Mesenchymal stem cell (in vitro differentiated cells and primary cell): ENCODE measurements around the gene CFAP74.

Experiments
- DNase-seq: peaks from one replicate; pipeline ENCODE4 v3.0.0-alpha.2; 2013
- H2AFZ ChIP-seq: one replicate; pipeline ENCODE4 v1.6.1; 2013; ENCODE audit warnings: low read depth, mild to moderate bottlenecking, control low read depth, inconsistent platforms, low read length, moderate library complexity
- H2AK5ac ChIP-seq: 2 replicates; pipeline ENCODE4 v1.6.1; 2013; ENCODE audit warnings: low read length, moderate library complexity, mild to moderate bottlenecking, inconsistent platforms; ENCODE audit not compliant: severe bottlenecking
- H2BK120ac ChIP-seq: one replicate; pipeline ENCODE4 v1.6.1; 2013; ENCODE audit warnings: low read depth, mild to moderate bottlenecking, inconsistent platforms, low read length, moderate library complexity
- H2BK12ac ChIP-seq, 2 experiments: one replicate each; pipeline ENCODE4 v1.6.1; 2013; ENCODE audit warnings: inconsistent platforms in 2 of 2, low read length in 2 of 2, mild to moderate bottlenecking in 2 of 2, moderate library complexity in 2 of 2, control low read depth in 1 of 2
- H2BK15ac ChIP-seq: one replicate; pipeline ENCODE4 v1.6.1; 2013; ENCODE audit warnings: mild to moderate bottlenecking, low read depth, inconsistent platforms; ENCODE audit not compliant: poor library complexity, severe bottlenecking
- H2BK5ac ChIP-seq: 2 replicates; pipeline ENCODE4 v1.6.1; 2013; ENCODE audit warnings: low read depth, mild to moderate bottlenecking, low read length, control low read depth, inconsistent platforms; ENCODE audit not compliant: poor library complexity, severe bottlenecking
- H3K14ac ChIP-seq, 2 experiments: one replicate each; pipeline ENCODE4 v1.6.1; 2013; ENCODE audit warnings: inconsistent platforms in 2 of 2, low read length in 2 of 2, control low read depth in 1 of 2, mild to moderate bottlenecking in 1 of 2, moderate library complexity in 1 of 2
- H3K18ac ChIP-seq, 2 experiments: one replicate each; pipeline ENCODE4 v1.6.1; 2013; ENCODE audit warnings: inconsistent platforms in 2 of 2, low read length in 2 of 2, control low read depth in 1 of 2, low read depth in 1 of 2, mild to moderate bottlenecking in 1 of 2
- H3K23ac ChIP-seq, 2 experiments: one replicate each; pipeline ENCODE4 v1.6.1; 2013; ENCODE audit warnings: inconsistent platforms in 2 of 2, low read length in 2 of 2, mild to moderate bottlenecking in 2 of 2, moderate library complexity in 2 of 2, control low read depth in 1 of 2
- H3K27ac ChIP-seq: 2 replicates; pipeline ENCODE4 v1.5.1; 2013; ENCODE audit warnings: mild to moderate bottlenecking, moderate library complexity, low read length, control low read depth, inconsistent platforms; ENCODE audit not compliant: poor library complexity, severe bottlenecking
- H3K27me3 ChIP-seq, 2 experiments: 2 replicates each; pipeline versions ENCODE4 v1.6.1 to v1.7.0; 2013; ENCODE audit warnings: low read length in 2 of 2, mild to moderate bottlenecking in 2 of 2, moderate library complexity in 2 of 2, control low read depth in 1 of 2, inconsistent platforms in 1 of 2; ENCODE audit not compliant: control insufficient read depth in 1 of 2, insufficient read depth in 1 of 2
- H3K36me3 ChIP-seq, 2 experiments: 2 replicates each; pipeline versions ENCODE4 v1.6.1 to v1.7.0; 2013; ENCODE audit warnings: low read length in 2 of 2, control low read depth in 1 of 2, inconsistent platforms in 1 of 2, low read depth in 1 of 2, mild to moderate bottlenecking in 1 of 2; ENCODE audit not compliant: insufficient read depth in 2 of 2, control insufficient read depth in 1 of 2
- H3K4ac ChIP-seq, 2 experiments: one replicate each; pipeline ENCODE4 v1.6.1; 2013; ENCODE audit warnings: inconsistent platforms in 2 of 2, low read length in 2 of 2, mild to moderate bottlenecking in 2 of 2, moderate library complexity in 2 of 2, control low read depth in 1 of 2, low read depth in 1 of 2
- H3K4me1 ChIP-seq: 2 replicates; pipeline ENCODE4 v1.6.1; 2013; ENCODE audit warnings: low read depth, low read length, control low read depth; ENCODE audit not compliant: control insufficient read depth, insufficient read depth
- H3K4me2 ChIP-seq: 2 replicates; pipeline ENCODE4 v1.6.1; 2013; ENCODE audit warnings: low read length, mild to moderate bottlenecking, inconsistent platforms; ENCODE audit not compliant: poor library complexity, severe bottlenecking
- H3K4me3 ChIP-seq, 2 experiments: 2 replicates each; pipeline versions ENCODE4 v1.5.1 to v1.7.0; 2013; ENCODE audit warnings: low read length in 2 of 2, mild to moderate bottlenecking in 2 of 2, control low read depth in 1 of 2, low read depth in 1 of 2; ENCODE audit not compliant: insufficient read depth in 1 of 2
- H3K79me1 ChIP-seq: replicated peaks from 2 replicates; pipeline ENCODE4 v1.6.1; 2013; ENCODE audit warnings: mild to moderate bottlenecking, control low read depth, low read length, inconsistent platforms; ENCODE audit not compliant: poor library complexity, severe bottlenecking
- H3K9ac ChIP-seq: 2 replicates; pipeline ENCODE4 v1.7.0; 2013; ENCODE audit warnings: mild to moderate bottlenecking, low read length, moderate library complexity
- H3K9me3 ChIP-seq: 2 replicates; pipeline ENCODE4 v1.7.0; 2013; ENCODE audit warnings: mild to moderate bottlenecking, low read length; ENCODE audit not compliant: control insufficient read depth
- H4K8ac ChIP-seq: one replicate; pipeline ENCODE4 v1.6.1; 2013; ENCODE audit warnings: inconsistent platforms, mild to moderate bottlenecking, low read length, moderate library complexity
- H4K91ac ChIP-seq: one replicate; pipeline ENCODE4 v1.6.1; 2013; ENCODE audit warnings: mild to moderate bottlenecking, low read length, inconsistent platforms
- WGBS: methylation state at CpG from one replicate; pipeline ENCODE4 v1.1.7; 2013; ENCODE audit warnings: mixed read lengths; 5-methylcytosine and 5-hydroxymethylcytosine counted together

CFAP74 gene

GRCh38 chr1:2046174-2046917 lies 42.8 kb upstream of the CFAP74 start:
- Histone ChIP-seq H4K91ac (no peak overlapping the region), H3K9me3 (no peaks in the 10 kb centered on the region), H3K4ac (no peak overlapping the region), H2BK120ac (no peak overlapping the region), H2BK12ac (no peak overlapping the region), H2BK15ac (no peak overlapping the region), H3K18ac (no peak overlapping the region), H3K27ac (no peak overlapping the region), H3K27me3 (peaks cover 16 to 63% of the 10 kb centered on the region in 2 experiments), H3K14ac (no peak overlapping the region), H2AFZ (no peak overlapping the region), H3K23ac (no peak overlapping the region), H2BK5ac (no peak overlapping the region), H3K9ac (peak overlapping the region; percentile 57), H3K36me3 (no peaks in the 10 kb centered on the region), H2AK5ac (no peak overlapping the region), H3K4me3 (no peak overlapping the region), H3K79me1 (peaks cover 8% of the 10 kb centered on the region), H4K8ac (no peak overlapping the region), H3K4me1 (peaks cover 22% of the 10 kb centered on the region), H3K4me2 (no peak overlapping the region)
- 48% methylated on average over 19 of the region's 20 CpGs for WGBS
- peak; percentile 18 for DNase-seq

- no peak overlapping the region for H4K91ac ChIP-seq
- H3K18ac ChIP-seq, result no peak overlapping the region
- peak overlapping the region; percentile 70 for H3K9ac ChIP-seq
- H3K9me3 ChIP-seq, result no peaks in the 10 kb centered on the region
- no peak overlapping the region for H2BK5ac ChIP-seq
- H3K36me3 ChIP-seq, result no peaks in the 10 kb centered on the region
- H3K23ac ChIP-seq, result no peak overlapping the region
- H3K27me3 ChIP-seq, result peaks cover 23 to 61% of the 10 kb centered on the region in 2 experiments
- H3K14ac ChIP-seq, result no peak overlapping the region
- H3K4me3 ChIP-seq, result no peak overlapping the region
- H3K4me2 ChIP-seq, result no peak overlapping the region
- H4K8ac ChIP-seq, result no peak overlapping the region
- H2BK15ac ChIP-seq, result no peak overlapping the region
- WGBS, result 77% methylated on average over 14 of the region's 15 CpGs
- no peak overlapping the region for H3K27ac ChIP-seq
- no peak overlapping the region for H2BK12ac ChIP-seq
- peaks cover 18% of the 10 kb centered on the region for H3K4me1 ChIP-seq
- H2AK5ac ChIP-seq, result no peak overlapping the region
- no peak overlapping the region for H3K4ac ChIP-seq
- no peak overlapping the region for H2BK120ac ChIP-seq
- peaks cover 4% of the 10 kb centered on the region for H3K79me1 ChIP-seq
- DNase-seq, result peak; percentile 24
- H2AFZ ChIP-seq, result no peak overlapping the region
Observed at GRCh38 chr1:2045468-2046173, 42.0 kb upstream of the CFAP74 start.

GRCh38 chr1:2044510-2045319 lies 41.1 kb upstream of the CFAP74 start:
- Histone ChIP-seq H2BK12ac (no peak overlapping the region), H3K79me1 (peaks cover 2% of the 10 kb centered on the region), H3K36me3 (no peaks in the 10 kb centered on the region), H3K27me3 (peaks cover 24 to 62% of the 10 kb centered on the region in 2 experiments), H3K4me2 (peak overlapping the region; percentile 69), H2BK5ac (no peak overlapping the region), H3K18ac (no peak overlapping the region), H3K4me1 (peaks cover 17% of the 10 kb centered on the region), H4K91ac (no peak overlapping the region), H3K4me3 (peak overlapping the region; percentile 10 to 56), H3K23ac (no peak overlapping the region), H3K4ac (no peak overlapping the region), H3K9ac (peak overlapping the region; percentile 70), H2BK15ac (no peak overlapping the region), H3K27ac (no peak overlapping the region), H3K14ac (peak overlapping the region in 1 of 2 experiments; percentile 83), H2AFZ (peak overlapping the region; percentile 29), H2BK120ac (no peak overlapping the region), H2AK5ac (no peak overlapping the region), H4K8ac (no peak overlapping the region), H3K9me3 (no peaks in the 10 kb centered on the region)
- peak; percentile 42 for DNase-seq
- WGBS, result 22% methylated on average over 69 of the region's 75 CpGs

- Histone ChIP-seq H2BK12ac (no peak overlapping the region), H3K27me3 (peaks cover 25 to 61% of the 10 kb centered on the region in 2 experiments), H3K14ac (no peak overlapping the region), H2BK5ac (no peak overlapping the region), H2BK15ac (no peak overlapping the region), H3K4me3 (no peak overlapping the region), H3K36me3 (no peaks in the 10 kb centered on the region), H4K8ac (no peak overlapping the region), H3K23ac (no peak overlapping the region), H4K91ac (no peak overlapping the region), H3K9ac (no peak overlapping the region), H3K79me1 (no peaks in the 10 kb centered on the region), H3K9me3 (no peaks in the 10 kb centered on the region), H3K4ac (no peak overlapping the region), H2AFZ (no peak overlapping the region), H3K27ac (no peak overlapping the region), H3K18ac (no peak overlapping the region), H2AK5ac (no peak overlapping the region), H3K4me2 (no peak overlapping the region), H3K4me1 (peaks cover 10% of the 10 kb centered on the region), H2BK120ac (no peak overlapping the region)
- WGBS, result 98% methylated on average over 3 of the region's 4 CpGs
- no peak for DNase-seq
Observed at GRCh38 chr1:2043886-2044285, 40.3 kb upstream of the CFAP74 start.
